Activated CD8-positive, alpha-beta memory T cell treated with anti-CD3 and anti-CD28 coated beads for 36 hours (primary cell): ENCODE data around the gene AREL1. TPM values are rescaled to one million over a fixed set of nuclear protein-coding genes. Genes with fewer than 3 reads are reported as not detected.

ENCODE experiments used
- CTCF ChIA-PET: fragments of 350-600 bp; sonication (Branson Sonifier 250); formaldehyde crosslinking; loops from one replicate; lab custom pipeline; 2021; ENCODE audit warnings: antibody characterized with exemption; lab: Charles Lee
- POLR2A ChIA-PET: fragments of 350-600 bp; sonication (Branson Sonifier 250); formaldehyde crosslinking; loops from one replicate; lab custom pipeline; 2021; ENCODE audit warnings: antibody characterized with exemption; lab: Charles Lee
- total RNA-seq, 2 experiments: library from RNA; stranded (reverse); gene quantifications; one replicate each; pipeline ENCODE4 v1.2.3, GENCODE V29; 2021

Gene AREL1
- total RNA-seq, 2 experiments from 2014 or later: 37.5 to 37.8 TPM

DNA sequence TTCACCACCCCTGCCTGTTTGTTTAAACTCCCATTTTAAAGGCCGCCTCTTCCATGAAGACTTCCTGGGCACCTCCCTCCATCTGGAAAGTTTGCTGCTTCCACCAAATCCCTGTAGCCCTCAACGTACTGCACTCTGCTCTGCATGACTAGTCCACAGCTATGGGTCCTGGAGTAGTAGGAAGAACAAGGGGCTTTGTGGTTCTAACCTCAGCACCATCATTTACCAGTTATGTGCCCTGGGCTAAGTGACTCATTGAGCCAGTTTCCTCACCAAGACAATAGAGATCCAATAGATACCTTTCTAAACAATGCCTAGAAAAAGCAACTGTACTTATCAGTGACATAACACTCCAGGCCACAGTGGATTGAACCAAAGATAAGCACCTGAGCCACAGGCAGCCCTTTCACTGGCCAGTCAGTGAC lies 92.4 kb downstream of the AREL1 start:
- CTCF ChIA-PET: interaction anchor here (0.6 to 2.7 kb wide), 2 partner anchors 12 to 310 kb away, joined by 3 to 20 read pairs; no protein-coding TSS in a partner anchor
- POLR2A ChIA-PET: no interaction called here

DNA sequence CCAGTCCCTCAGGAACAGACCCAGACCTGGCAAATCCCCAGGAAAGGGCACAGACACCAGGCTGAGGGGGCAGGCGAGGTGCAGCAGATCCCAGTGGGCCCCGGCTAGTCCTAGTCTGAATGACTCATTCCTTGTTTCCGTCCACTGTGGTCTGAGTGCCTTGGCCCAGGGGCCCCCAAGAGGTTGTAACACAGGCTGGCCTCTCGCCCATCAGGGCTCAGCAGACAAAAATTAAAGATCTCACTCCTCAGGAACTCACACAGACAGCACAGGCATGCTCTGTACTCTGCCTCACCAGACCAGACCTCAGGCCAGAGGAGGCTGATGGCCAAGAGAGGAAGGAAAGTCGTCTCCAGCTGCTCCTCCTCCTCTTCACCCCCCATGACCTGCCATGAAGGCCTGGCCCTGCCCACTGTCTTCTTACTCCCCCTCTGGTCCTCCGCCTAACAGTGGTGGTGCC lies 93.2 kb downstream of the AREL1 start:
- CTCF ChIA-PET: interaction anchor here (0.8 to 2.7 kb wide), 2 partner anchors 11 to 13 kb away, joined by 3 to 20 read pairs; no protein-coding TSS in a partner anchor
- POLR2A ChIA-PET: interaction anchor here (0.8 kb wide), 1 partner anchor 8 kb away, joined by 3 read pairs; no protein-coding TSS in a partner anchor

DNA sequence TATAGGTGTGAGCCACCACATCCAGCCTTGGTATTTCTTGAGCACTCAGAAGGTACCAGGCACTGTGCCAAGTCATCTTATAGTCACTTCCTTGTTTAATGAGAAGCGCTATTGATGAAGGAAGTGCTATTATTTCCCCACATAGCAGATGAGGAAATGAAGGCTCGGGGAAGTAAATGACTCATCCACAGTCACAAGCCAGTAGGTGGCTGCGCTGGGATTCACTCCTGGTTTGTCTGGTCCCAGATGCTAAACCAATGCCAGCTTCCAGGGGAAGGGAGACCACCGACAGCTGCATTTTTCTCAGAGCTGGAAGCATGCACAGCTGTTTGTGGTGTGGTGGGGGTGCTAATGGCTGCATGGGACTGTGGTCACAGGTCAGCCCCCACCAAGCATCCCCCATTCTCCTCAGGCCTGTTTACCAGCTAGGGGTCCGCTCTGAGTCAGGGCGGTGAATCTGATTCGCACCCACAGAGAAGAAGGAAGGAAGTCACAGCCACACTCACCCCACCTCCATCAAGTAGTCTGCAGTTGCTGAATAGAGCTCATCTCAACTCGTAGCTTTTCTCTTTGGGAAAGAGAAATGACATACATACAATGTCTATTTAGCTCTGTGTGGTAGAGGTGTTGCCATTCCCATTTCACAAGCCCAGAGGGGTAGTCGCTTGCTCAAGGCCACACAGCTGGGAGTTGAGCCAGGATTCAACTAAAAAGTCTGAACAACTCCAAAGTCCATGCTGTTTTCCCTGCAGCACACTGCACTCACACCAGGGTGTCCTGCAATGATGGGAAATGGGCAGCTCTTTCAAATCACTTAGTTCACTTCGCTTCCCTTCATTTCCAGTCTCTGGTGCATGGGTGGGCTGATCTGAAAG lies 94.6 kb downstream of the AREL1 start:
- ChIA-PET POLR2A (interaction anchor here (0.7 to 0.9 kb wide), 4 partner anchors 20 to 220 kb away, joined by 3 to 5 read pairs (median 4); no protein-coding TSS in a partner anchor), CTCF (interaction anchor here (0.7 to 2.7 kb wide), 4 partner anchors 10 to 221 kb away, joined by 4 to 20 read pairs (median 7); partner anchors contain the start of gene YLPM1)

- ChIA-PET CTCF (interaction anchor here (1.0 to 1.4 kb wide), 2 partner anchors 8 to 17 kb away, joined by 3 to 4 read pairs; no protein-coding TSS in a partner anchor), POLR2A (interaction anchor here (0.6 kb wide), 1 partner anchor 665 kb away, joined by 7 read pairs; no protein-coding TSS in a partner anchor)
Measured at GRCh38 chr14:74616996-74617700, 95.7 kb downstream of the AREL1 start.

DNA sequence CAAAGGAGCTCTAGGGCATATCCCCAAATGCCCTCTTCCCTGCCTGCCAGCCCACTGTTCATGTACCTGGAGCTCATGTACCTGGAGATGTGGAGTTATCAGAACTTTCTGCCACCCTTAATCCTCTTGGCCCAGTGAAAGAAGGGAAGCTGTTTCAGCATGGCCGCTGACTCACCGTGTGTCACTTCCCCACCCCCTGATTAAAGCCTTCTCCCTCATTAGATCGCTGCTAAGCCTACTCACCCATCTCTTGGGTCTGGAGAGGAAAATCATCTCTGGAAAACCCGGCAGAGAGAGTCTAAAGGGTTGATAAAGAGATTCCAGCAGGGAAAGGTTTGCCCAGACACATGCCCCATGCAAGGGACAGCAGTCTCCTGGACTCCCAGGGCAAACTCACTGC lies 96.4 kb downstream of the AREL1 start:
- ChIA-PET CTCF (interaction anchor here (1.0 to 1.4 kb wide), 3 partner anchors 8 to 33 kb away, joined by 3 to 4 read pairs (median 3); no protein-coding TSS in a partner anchor), POLR2A (no interaction called here)

DNA sequence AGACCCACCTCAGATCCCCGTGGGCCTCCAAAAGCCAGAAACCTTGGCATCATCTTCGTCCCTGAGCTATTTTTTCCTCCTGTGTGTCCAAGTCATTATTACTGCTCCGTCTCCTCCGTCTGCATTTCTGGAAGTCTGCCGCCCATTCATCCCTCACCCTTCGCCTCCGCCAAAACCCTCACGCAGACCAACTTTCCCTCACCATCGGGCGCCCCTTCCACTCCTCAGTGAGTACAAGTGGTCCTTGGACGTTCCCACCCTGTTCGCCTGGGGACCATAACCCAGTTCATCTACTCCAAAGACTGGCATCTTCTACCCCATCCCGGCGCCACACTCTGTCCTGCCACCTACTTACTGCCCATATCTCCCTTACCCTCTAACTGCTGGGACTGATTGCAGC lies 97.1 kb downstream of the AREL1 start:
- CTCF ChIA-PET: interaction anchor here (1.0 kb wide), 1 partner anchor 34 kb away, joined by 3 read pairs; no protein-coding TSS in a partner anchor
- POLR2A ChIA-PET: no interaction called here

DNA sequence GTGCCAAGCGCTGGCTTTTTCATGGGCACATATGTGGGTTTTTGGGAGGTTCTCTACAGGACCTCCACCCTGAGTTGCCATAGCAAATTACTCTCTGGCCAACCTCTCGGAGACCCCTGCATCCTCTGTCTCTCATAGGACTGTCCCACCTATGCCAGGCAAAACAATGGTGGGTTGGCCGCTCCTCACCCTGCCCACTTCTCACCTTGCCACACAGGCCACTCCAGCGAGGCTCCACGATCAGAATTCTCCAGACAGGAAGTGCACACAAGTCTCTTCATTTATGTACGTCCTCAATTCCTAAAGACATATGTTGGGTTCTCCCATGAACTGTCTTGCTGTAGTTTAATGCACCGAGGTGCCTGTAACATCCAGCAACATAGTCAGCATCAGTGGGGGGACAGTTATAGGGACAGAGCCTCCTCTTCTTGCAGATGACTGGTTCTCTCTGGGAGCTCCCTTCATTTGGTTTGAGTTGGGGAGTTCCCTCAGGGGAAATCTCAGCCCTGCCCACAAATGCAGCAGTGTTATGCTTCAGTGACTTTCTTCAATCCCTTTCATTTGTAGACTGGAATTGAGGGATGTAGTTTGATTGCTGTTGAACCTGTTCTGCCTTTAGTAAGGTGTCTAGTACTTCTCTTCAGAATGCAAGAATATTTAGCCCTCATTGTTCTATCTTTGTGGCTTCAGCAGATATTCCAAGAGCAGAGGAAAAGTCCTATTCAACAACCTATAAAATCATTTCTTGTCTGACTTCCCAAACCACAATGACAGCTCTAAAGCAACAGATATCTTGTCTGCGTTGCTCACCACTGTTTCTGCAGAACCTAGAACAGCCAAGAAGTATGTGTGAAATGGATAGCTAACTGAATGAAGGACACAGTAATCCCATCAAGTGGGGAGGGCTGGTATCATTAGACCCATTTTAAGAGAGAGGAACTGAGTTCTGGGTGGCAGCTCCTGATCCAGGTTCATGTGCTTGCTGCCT lies 98.1 kb downstream of the AREL1 start:
- ChIA-PET POLR2A (no interaction called here), CTCF (interaction anchor here (0.7 kb wide), 1 partner anchor 38 kb away, joined by 3 read pairs; no protein-coding TSS in a partner anchor)

DNA sequence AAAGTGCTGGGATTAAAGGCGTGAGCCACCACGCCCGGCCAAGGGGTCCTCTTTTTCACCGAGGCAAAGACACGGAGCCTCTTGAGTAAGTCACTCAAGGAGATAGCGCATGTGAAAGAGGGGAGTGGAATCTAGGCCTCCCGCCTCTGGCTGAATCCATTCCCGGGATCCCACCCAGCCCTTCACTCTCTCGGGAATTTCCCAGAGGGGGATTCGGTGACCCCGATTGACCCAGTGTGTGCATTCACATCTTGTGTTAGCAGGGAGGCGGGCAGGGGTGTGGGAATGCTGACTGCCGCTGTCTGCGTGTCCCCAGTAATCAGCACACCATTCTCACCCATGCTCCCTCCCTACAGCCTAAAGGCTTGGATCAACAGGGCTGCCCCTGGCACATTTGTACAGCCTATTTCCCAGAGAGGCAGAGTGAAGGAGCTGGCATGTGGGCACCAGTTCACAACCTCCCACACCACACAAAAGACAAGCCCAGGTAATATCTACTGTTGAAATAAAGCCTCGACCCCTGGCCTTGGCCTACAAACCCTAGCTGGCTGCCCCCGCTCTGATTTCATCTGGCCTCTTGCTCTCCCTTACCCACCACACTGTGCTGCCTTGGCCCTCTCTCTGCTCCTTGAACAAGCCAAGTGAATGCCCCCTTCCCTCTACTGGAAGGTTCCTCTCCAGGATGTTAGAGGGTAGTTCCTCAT lies 99.5 kb downstream of the AREL1 start:
- POLR2A ChIA-PET: no interaction called here
- CTCF ChIA-PET: interaction anchor here (0.6 to 4.4 kb wide), 10 partner anchors 11 to 625 kb away, joined by 3 to 20 read pairs (median 4); no protein-coding TSS in a partner anchor

DNA sequence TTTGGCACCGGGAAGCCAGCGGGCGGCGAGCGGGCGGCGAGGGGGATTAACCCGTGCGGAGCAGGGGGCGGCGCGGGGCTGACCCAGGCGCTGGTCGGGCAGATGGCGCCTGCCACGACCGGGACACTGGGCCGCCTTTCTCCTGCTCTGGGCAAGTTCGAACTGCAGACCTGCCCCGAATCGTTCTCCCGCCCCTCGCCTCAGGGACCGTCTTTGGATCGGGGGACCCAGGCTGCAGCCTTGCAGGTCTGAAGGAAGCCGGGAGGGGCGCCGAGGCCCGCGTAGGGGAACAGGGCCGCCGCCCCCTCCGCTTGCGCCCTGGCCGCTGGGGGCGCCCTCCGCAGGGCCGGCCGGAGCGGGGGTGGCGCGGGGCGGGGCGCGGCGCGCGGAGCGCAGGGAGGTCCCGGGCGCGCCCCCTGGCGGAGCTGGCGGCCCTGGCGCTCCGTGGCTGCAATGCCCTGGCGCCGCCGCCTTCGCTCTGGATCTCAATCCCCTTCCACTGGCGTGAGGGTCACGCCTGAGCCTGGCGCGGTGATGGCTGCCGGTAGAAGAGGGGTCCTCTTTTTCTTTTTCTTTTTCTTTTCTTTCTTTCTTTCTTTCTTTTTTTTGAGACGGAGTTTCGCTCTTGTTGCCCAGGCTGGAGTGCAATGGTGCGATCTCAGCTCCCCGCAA lies 100.4 kb downstream of the AREL1 start:
- POLR2A ChIA-PET: no interaction called here

GRCh38 chr14:74611650-74612349 lies 101.1 kb downstream of the AREL1 start, which contains the start of gene LTBP2:
LTBP2 (minus strand) TSS chr14:74612237; CDS start chr14:74611944, 293 bp downstream.
- POLR2A ChIA-PET: interaction anchor here (0.9 kb wide), 1 partner anchor 42 kb away, joined by 3 read pairs; no protein-coding TSS in a partner anchor
- CTCF ChIA-PET: interaction anchor here (0.7 to 4.4 kb wide), 13 partner anchors 9 to 225 kb away, joined by 3 to 20 read pairs (median 5); partner anchors contain the start of gene YLPM1

More for the DNA sequence above, 100.4 kb downstream of the AREL1 start:
- CTCF ChIA-PET: interaction anchor here (0.7 to 4.4 kb wide), 15 partner anchors 10 to 626 kb away, joined by 3 to 20 read pairs (median 5); partner anchors contain the start of gene YLPM1

Other genes starting within 250 kb of the AREL1 start
- 10 to 100 TPM; 12.4 to 13.4 TPM for gene NPC2, start 219.8 kb downstream of the AREL1 start, total RNA-seq
- 10 to 100 TPM; 27.6 to 28.2 TPM for gene ISCA2, start 219.3 kb downstream of the AREL1 start, total RNA-seq
- under 1 TPM; 0.02 to 0.11 TPM for gene LTBP2, start 100.8 kb downstream of the AREL1 start, total RNA-seq
- 10 to 100 TPM; 83.0 to 90.5 TPM for gene FCF1, start 64 bp upstream of the AREL1 start, total RNA-seq
- gene YLPM1, start 50.2 kb upstream of the AREL1 start, total RNA-seq: 10 to 100 TPM; 50.2 to 52.9 TPM
- under 1 TPM; 0.50 to 0.76 TPM for gene PROX2, start 163.1 kb upstream of the AREL1 start, total RNA-seq
- gene DLST, start 168.8 kb upstream of the AREL1 start, total RNA-seq: 100 to 1,000 TPM; 144 to 156 TPM
- gene RPS6KL1, start 210.2 kb upstream of the AREL1 start, total RNA-seq: 1 to 10 TPM; 5.0 TPM
- gene PGF, start 242.5 kb upstream of the AREL1 start, total RNA-seq: under 1 TPM in 1 of 2 experiments, not detected in 1; 0.17 TPM